ENCODE data around the gene ALDH18A1. TPM values are rescaled to one million over a fixed set of nuclear protein-coding genes. Genes with fewer than 3 reads are reported as not detected.

The ALDH18A1 gene
- total RNA-seq, 1 experiment from 2014 or later, result 114 TPM

- Histone ChIP-seq H2BK15ac (ENCODE audit: low read depth, low read length) (no peak overlapping the region), H2AFZ (ENCODE audit: low read length) (no peak overlapping the region), H3K4ac (ENCODE audit: low read depth, low read length) (no peak overlapping the region), H2BK12ac (ENCODE audit: insufficient read length, low read depth, low read length) (no peak overlapping the region), H4K8ac (replicated peaks; ENCODE audit: insufficient read length, low read depth, low read length) (no peak overlapping the region), H3K79me2 (ENCODE audit: insufficient read depth, low read length) (no peaks in the 10 kb centered on the region), H3K4me1 (ENCODE audit: insufficient read depth, low read length) (0 out of 2 replicates have a peak, but pooled peaks cover 2% of the 10 kb centered on the region), H4K20me1 (ENCODE audit: control insufficient read depth, insufficient read depth, insufficient read length) (no peaks in the 10 kb centered on the region), H3K56ac (ENCODE audit: insufficient read length, low read depth, low read length) (no peak overlapping the region), H3T11ph (ENCODE audit: low read length) (no peak overlapping the region), H3K14ac (ENCODE audit: insufficient read depth, low read length) (no peak overlapping the region), H3K4me2 (ENCODE audit: insufficient read depth, insufficient read length, low read length) (no peak overlapping the region), H2AK5ac (ENCODE audit: insufficient read length, low read length) (no peak overlapping the region), H3K27me3 (ENCODE audit: insufficient read depth, low read length) (no peaks in the 10 kb centered on the region), H2BK120ac (ENCODE audit: low read depth, low read length, poor library complexity, severe bottlenecking) (no peak overlapping the region), H3K9ac (ENCODE audit: extremely low read depth, insufficient read length, low read length) (no peak overlapping the region), H3K23me2 (ENCODE audit: insufficient read length, low read depth, low read length, poor library complexity, severe bottlenecking) (no peaks in the 10 kb centered on the region), H4K91ac (ENCODE audit: insufficient read length, low read depth, low read length) (no peak overlapping the region), H3K79me1 (ENCODE audit: insufficient read depth, low read depth, low read length, poor library complexity, severe bottlenecking) (no peaks in the 10 kb centered on the region), H3K23ac (ENCODE audit: insufficient read length, low read depth, low read length) (no peak overlapping the region), H3K27ac (ENCODE audit: insufficient read length, low read depth, low read length) (no peak overlapping the region), H3K9me3 (ENCODE audit: control insufficient read depth, low read depth, low read length) (no peaks in the 10 kb centered on the region), H4K5ac (ENCODE audit: insufficient read length, low read depth, low read length) (no peak overlapping the region), H3K18ac (ENCODE audit: insufficient read length, low read depth, low read length) (no peak overlapping the region), H2BK5ac (ENCODE audit: insufficient read length, low read length) (no peak overlapping the region), H2BK20ac (ENCODE audit: low read depth, low read length, poor library complexity, severe bottlenecking) (no peak overlapping the region)
- H3K4me1 Mint-ChIP-seq, result peaks cover 9% of the 10 kb centered on the region in 2 experiments
- H3K27me3 Mint-ChIP-seq (ENCODE audit: low read depth), result no peaks in the 10 kb centered on the region
- H3K9me3 Mint-ChIP-seq, result peaks cover 6 to 9% of the 10 kb centered on the region in 2 experiments
- peaks cover 41 to 73% (median 63%) of the 10 kb centered on the region in 3 experiments for H3K36me3 Mint-ChIP-seq (ENCODE audit: insufficient read depth in 1 of 3, low read depth in 3 of 3)
- H3K4me3 Mint-ChIP-seq, result no peak overlapping the region
- no peak for TF ChIP-seq CTCF (conservative IDR thresholded peaks at IDR 0.05)
- no CpG with 5 or more reads among the region's 1 CpG for whole genome bisulfite sequencing (ENCODE audit: extremely low coverage, insufficient read length, low lambda C conversion rate)
- H3K27ac Mint-ChIP-seq, result no peak overlapping the region
- no peak for DNase-seq
Observed at GRCh38 chr10:95648138-95648537, 8.4 kb downstream of the ALDH18A1 start.

Data from H9 (cell line).